HG03280 (cell line): ENCODE data around the gene CIPC.

Experiments used
- ATAC-seq: cut with Tn5 transposase; IDR thresholded peaks from one replicate; pipeline ENCODE4 v1.9.1; 2021; ENCODE audit warnings: mild to moderate bottlenecking, moderate library complexity; ENCODE audit not compliant: unreplicated experiment

CIPC gene

DNA sequence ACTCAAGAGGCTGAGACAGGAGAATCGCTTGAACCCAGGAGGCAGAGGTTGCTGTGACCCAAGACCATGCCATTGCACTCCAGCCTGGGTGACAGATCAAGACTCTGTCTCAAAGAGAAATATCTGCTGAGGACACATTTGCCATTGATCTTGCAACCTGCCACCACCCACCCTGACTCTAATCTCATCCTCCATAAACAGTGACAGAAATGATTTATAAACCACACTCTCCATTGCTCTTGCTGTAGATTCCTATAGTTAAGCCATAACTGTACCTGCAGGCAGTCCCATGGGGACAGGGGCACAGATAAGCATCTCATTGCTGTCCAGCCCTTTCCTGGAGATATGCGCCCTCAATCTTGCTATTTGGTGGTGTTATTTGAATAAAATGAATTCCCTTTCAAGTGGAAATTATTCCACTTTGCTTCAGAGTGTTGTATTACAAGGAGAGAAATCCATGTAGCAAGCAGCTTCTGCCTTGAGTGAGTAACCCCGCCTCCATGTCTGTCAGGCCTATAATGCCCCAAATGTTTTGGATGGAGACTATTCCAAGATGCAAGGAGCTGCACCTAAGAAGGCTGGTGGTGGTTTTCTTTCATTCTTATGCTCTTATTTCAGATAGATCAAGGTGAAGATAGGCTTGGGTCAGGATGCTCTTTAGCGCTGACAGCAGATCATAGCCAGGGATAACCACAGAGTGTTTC lies 46.5 kb downstream of the CIPC start:
- no peak for ATAC-seq

- no peak for ATAC-seq
These were observed 48.1 kb downstream of the CIPC start for GRCh38 chr14:77145975-77146740.

GRCh38 chr14:77148510-77149231 lies 50.6 kb downstream of the CIPC start:
- no peak for ATAC-seq

GRCh38 chr14:77151245-77151644 lies 53.2 kb downstream of the CIPC start:
- ATAC-seq, result no peak

GRCh38 chr14:77151918-77152588 lies 54.0 kb downstream of the CIPC start:
- ATAC-seq, result no peak

DNA sequence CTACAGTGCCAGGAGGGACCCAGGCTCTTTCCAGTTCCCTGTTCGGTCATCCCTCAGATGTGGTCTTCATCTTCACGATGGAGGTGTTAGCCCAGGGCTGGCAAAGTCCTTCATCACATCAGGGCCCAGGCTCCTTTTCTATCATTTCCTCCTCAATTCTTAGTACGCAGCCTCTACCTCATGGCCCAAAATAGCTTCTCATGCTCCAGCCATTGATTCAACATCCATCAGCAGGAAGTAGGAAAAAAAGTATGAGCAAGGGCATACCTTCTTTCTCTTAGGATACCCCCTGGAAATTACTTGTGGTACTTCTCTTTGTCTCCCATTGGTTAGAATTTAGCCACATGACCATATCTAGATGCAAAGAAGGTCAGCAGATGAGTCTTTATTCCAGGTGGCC lies 55.7 kb downstream of the CIPC start:
- no peak for ATAC-seq

- ATAC-seq, result no peak
These were observed 56.4 kb downstream of the CIPC start for GRCh38 chr14:77154421-77154820.

DNA sequence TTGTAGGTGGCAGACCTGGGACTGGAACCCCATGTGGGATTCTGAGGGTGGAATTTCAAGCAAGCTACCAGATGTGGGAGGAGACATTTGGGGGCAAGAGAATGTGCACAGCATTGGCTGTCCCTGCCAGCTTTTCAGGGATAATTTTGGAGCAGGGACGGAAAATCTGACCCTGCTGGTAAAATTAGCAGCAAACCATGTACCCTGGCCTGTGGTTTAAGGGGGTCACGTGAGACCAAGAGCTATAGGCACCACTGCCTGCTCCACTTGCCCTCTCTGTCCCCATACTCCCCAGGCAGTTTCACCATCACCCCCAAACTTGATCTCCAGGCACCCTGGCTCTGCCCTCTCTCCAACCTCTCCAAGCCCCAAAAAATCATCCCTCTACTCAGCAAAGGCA lies 57.0 kb downstream of the CIPC start:
- no peak for ATAC-seq

GRCh38 chr14:77157740-77158139 lies 59.7 kb downstream of the CIPC start:
- no peak for ATAC-seq

DNA sequence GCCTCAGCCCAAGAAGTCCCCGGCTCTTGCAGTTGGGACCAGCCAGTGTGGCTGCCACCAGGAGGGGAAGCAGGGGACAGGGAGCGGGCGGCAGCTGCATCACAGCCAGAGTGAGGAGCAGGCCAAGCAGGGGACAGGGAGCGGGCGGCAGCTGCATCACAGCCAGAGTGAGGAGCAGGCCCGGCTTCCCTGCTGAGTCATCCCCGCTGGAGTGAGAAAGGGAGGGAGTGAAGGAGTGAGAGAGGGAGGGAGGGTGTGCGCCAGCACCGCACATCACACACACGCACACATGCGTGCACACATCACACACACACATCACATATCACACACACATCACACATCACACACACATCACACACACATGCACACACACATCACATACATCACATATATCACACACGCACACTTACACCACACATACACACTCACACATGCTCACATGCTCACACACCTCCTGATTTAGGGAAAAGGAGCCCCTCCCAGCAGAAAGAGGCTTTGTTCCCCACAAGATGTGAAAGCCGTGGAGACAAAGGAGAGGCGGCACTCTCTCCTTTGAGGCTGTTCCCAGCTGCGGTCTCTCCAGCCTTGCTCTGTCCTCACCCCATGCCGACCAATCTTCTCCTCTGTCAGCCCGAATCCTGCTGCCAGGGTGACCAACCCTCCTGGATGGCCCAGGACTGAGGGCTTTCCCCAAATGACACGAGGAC lies 60.3 kb downstream of the CIPC start:
- no peak for ATAC-seq

GRCh38 chr14:77158882-77159255 lies 60.8 kb downstream of the CIPC start:
- ATAC-seq, result no peak

- ATAC-seq, result no peak
These were observed 63.0 kb downstream of the CIPC start for GRCh38 chr14:77161011-77161410.
